Nephron progenitor cell (in vitro differentiated cells): ENCODE measurements around the gene GBX1.

ENCODE experiments used
- DNase-seq: peaks from one replicate; pipeline ENCODE4 v3.0.0; 2021
- H3K27ac Mint-ChIP-seq: 2 replicates; pipeline ENCODE4 v1.8.0; 2021; ENCODE audit warnings: mild to moderate bottlenecking, moderate library complexity, mixed read lengths
- H3K27me3 Mint-ChIP-seq: 2 replicates; pipeline ENCODE4 v1.8.0; 2021; ENCODE audit warnings: mild to moderate bottlenecking, low read depth, mixed read lengths; ENCODE audit not compliant: poor library complexity
- H3K36me3 Mint-ChIP-seq: 2 replicates; pipeline ENCODE4 v1.8.0; 2021; ENCODE audit warnings: low read depth, mixed read lengths
- H3K4me1 Mint-ChIP-seq: 2 replicates; pipeline ENCODE4 v1.8.0; 2021; ENCODE audit warnings: mixed read lengths
- H3K4me3 Mint-ChIP-seq: 2 replicates; pipeline ENCODE4 v1.8.0; 2021; ENCODE audit warnings: mild to moderate bottlenecking, moderate library complexity, mixed read lengths
- H3K9me3 Mint-ChIP-seq: 2 replicates; pipeline ENCODE4 v1.8.0; 2021; ENCODE audit warnings: mild to moderate bottlenecking, moderate library complexity, mixed read lengths
- TF ChIP-seq, protein P1 (sequence below): fragments of 200-600 bp; sonication (generic); IDR thresholded peaks from 2 replicates; pipeline ENCODE4 v1.5.0; 2021; ENCODE audit warnings: antibody characterized with exemption

The GBX1 gene

DNA sequence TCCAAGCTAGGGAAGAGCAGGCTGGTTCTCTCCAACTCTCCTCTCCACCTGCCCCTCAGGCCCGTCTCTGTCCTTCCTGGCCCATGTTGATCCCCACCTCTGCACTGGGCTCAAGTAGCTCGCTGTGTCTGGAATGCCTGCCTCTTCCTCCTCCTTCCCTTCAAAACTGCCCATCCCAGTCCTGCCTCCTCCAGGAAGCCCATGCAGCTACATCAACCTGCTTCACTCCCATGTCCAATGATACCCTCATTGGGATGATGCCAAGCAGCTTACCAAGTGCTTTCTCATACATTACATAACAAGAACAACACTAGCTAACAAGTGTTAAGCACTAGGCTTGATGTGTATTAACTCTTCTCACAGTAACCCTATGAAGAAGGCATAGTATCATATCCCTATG lies 11.3 kb upstream of the GBX1 start:
- no peak overlapping the region for H3K4me3 Mint-ChIP-seq
- H3K27ac Mint-ChIP-seq, result no peak overlapping the region
- H3K9me3 Mint-ChIP-seq, result peaks cover 12% of the 10 kb centered on the region
- peaks cover 86% of the 10 kb centered on the region for H3K27me3 Mint-ChIP-seq
- peaks cover 13% of the 10 kb centered on the region for H3K4me1 Mint-ChIP-seq
- no peaks in the 10 kb centered on the region for H3K36me3 Mint-ChIP-seq
- TF ChIP-seq, protein P1, sequence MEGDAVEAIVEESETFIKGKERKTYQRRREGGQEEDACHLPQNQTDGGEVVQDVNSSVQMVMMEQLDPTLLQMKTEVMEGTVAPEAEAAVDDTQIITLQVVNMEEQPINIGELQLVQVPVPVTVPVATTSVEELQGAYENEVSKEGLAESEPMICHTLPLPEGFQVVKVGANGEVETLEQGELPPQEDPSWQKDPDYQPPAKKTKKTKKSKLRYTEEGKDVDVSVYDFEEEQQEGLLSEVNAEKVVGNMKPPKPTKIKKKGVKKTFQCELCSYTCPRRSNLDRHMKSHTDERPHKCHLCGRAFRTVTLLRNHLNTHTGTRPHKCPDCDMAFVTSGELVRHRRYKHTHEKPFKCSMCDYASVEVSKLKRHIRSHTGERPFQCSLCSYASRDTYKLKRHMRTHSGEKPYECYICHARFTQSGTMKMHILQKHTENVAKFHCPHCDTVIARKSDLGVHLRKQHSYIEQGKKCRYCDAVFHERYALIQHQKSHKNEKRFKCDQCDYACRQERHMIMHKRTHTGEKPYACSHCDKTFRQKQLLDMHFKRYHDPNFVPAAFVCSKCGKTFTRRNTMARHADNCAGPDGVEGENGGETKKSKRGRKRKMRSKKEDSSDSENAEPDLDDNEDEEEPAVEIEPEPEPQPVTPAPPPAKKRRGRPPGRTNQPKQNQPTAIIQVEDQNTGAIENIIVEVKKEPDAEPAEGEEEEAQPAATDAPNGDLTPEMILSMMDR, result no peak
- DNase-seq, result no peak

DNA sequence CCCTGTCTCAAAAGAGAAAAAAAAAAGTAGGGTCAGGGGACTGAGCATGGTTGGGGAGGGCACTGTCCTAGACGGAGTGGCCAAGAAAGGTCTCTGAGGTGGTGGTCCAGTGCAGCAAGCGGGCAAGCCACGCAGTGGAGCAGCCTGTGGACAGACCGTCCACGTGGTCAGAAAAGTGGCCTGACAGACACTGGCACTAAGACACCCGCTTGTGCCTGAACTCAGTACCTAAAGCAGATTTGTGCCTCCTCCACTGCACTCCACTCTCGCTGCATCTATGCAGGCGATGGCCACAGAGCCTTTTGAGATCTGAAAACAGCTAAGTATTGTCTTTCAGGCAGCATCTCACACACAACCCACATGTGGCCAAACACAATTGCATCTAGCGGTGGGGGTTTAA lies 10.7 kb upstream of the GBX1 start:
- Mint-ChIP-seq H3K9me3 (peaks cover 18% of the 10 kb centered on the region), H3K4me1 (peaks cover 13% of the 10 kb centered on the region), H3K36me3 (peaks cover 3% of the 10 kb centered on the region), H3K27ac (no peak overlapping the region), H3K27me3 (peaks cover 87% of the 10 kb centered on the region), H3K4me3 (no peak overlapping the region)
- no peak for DNase-seq
- TF ChIP-seq, protein P1, result no peak

DNA sequence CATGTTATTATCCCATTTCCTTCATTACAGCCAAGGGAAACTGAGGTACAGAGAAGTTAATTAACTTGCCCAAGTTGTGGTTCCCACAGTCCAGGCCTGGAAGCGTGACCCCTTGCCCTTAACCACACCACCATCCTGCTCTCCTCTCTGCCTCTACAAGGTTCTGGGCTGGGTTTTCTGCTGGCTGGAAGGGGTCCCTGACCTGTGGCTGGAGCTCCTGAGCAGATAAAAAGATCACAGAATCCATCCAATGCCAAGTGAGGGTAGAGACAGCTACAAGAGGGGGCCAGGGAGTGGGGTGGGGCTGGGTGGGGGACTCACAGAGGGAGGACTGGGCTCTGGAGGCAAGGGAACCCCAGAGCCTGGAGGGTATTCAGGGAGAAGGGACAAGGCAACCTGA lies 9.8 kb upstream of the GBX1 start:
- peaks cover 10% of the 10 kb centered on the region for H3K36me3 Mint-ChIP-seq
- TF ChIP-seq, protein P1, result no peak
- peaks cover 27% of the 10 kb centered on the region for H3K9me3 Mint-ChIP-seq
- no peak overlapping the region for H3K4me3 Mint-ChIP-seq
- H3K27me3 Mint-ChIP-seq, result peaks cover 87% of the 10 kb centered on the region
- peaks cover 16% of the 10 kb centered on the region for H3K4me1 Mint-ChIP-seq
- H3K27ac Mint-ChIP-seq, result no peak overlapping the region
- no peak for DNase-seq

DNA sequence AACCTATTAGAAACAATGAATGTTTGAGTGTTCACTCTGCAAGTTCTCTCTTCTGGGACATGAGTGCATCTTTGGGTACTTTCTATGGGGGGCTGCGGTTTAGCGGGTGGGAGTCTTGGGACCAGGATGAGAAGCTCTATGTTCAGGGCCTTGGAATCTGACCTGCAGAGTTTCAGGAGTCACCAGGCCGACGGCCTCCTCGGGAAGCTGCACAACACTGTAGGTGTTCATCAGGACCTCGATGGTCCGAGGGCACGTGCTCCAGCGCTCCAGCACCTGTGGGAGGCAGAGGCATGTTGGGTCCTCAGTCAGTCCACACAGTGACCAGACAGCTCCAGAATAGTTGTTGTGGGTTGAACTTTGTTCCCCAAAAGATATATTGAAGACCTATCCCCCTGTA lies 8.9 kb upstream of the GBX1 start:
- no peak for DNase-seq
- TF ChIP-seq, protein P1, result no peak

DNA sequence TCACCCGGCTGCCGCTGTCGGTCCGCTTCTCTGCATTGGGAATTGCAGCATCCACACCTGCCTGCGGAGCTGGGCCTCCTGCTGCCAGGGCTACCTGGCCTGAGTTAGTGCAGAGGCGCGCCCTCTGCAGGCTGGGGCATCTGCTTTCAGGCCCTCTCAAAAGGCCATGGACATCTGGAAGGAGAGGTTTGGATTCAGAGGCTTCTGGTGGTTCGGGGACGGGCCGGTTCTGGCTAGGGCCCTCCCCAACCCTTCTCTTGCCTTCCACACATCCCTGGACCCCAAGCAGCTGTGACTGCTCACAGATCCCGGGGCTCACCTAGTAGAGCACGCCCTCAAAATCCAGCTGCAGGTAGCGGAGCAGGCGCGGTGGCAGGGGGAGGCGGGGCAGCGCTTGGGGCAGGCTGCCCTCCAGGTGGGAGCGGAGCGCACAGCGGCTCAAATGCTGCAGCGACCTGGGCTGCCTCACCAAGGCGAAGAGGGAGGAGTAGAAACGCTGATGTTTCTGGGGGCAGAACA lies 8.4 kb upstream of the GBX1 start:
- Mint-ChIP-seq H3K4me3 (no peak overlapping the region), H3K36me3 (peaks cover 10% of the 10 kb centered on the region), H3K27ac (no peak overlapping the region), H3K9me3 (peaks cover 29% of the 10 kb centered on the region), H3K4me1 (peaks cover 20% of the 10 kb centered on the region), H3K27me3 (peaks cover 94% of the 10 kb centered on the region)
- DNase-seq, result no peak
- TF ChIP-seq, protein P1, result no peak

More for the DNA sequence above, 8.9 kb upstream of the GBX1 start:
- Mint-ChIP-seq H3K4me3 (peak overlapping the region; percentile 6), H3K27me3 (peaks cover 88% of the 10 kb centered on the region), H3K36me3 (peaks cover 10% of the 10 kb centered on the region), H3K4me1 (peaks cover 20% of the 10 kb centered on the region), H3K27ac (peak overlapping the region; percentile 32), H3K9me3 (peaks cover 29% of the 10 kb centered on the region)

DNA sequence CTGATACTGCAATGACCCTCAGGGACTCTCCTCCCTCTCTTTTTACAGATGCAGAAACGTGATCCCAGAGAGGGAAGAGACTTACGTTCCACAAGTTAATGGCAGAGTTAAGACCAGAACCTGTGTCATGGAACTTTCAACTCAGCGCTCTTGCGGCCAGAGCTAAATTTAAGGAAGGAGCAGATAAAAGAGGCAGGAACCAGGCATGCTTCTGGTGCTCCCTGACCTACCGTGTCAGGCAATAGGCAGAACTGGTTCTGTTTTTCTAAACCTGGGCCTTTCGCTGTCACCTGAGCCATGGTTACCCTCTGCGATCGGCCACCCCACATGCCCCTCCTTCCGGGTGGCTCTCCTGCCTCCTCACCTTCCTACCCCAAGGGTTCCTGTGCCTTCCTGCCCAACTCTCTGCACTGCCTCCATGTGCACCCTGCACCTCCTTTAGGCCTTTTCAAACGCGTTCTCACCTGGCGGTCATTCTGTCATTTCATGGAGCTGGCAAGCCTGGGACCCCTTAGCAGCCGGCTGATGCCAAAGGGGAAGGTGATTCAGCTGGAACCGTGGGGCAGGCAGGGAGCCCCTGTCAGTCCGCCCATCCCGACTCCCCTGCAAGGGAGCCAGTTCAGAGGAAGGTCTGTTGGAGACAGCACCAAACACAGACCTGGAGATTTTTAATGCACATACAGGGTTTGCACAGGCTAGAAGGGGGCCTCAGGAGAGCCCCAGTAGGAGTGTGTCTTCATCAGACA lies 7.7 kb upstream of the GBX1 start:
- Mint-ChIP-seq H3K36me3 (peaks cover 10% of the 10 kb centered on the region), H3K27ac (no peak overlapping the region), H3K4me3 (no peak overlapping the region), H3K9me3 (peaks cover 29% of the 10 kb centered on the region), H3K27me3 (peaks cover 94% of the 10 kb centered on the region), H3K4me1 (peaks cover 20% of the 10 kb centered on the region)
- TF ChIP-seq, protein P1, result no peak
- no peak for DNase-seq
